ENCODE measurements around the gene SLC6A13. TPM values are rescaled to one million over a fixed set of nuclear protein-coding genes. Genes with fewer than 3 reads are reported as not detected.
"Not testable (repeated sequence)": the region's sequence is repeated elsewhere in the genome, so short reads cannot be mapped to it uniquely, and the experiment has no call there.

SLC6A13 gene
- total RNA-seq, 1 experiment from 2014 or later, result not detected

GRCh38 chr12:298059-298458 is 35.4 kb upstream of the SLC6A13 start:
- Mint-ChIP-seq H3K36me3 (ENCODE audit: insufficient read depth in 1 of 3, low read depth in 3 of 3) (peaks cover 46 to 85% (median 76%) of the 10 kb centered on the region in 3 experiments), H3K9me3 (peaks cover 16 to 23% of the 10 kb centered on the region in 2 experiments)
- not testable (repeated sequence) for H4K5ac ChIP-seq (ENCODE audit: insufficient read length, low read depth, low read length); H3K23ac ChIP-seq (ENCODE audit: insufficient read length, low read depth, low read length); H2BK20ac ChIP-seq (ENCODE audit: low read depth, low read length, poor library complexity, severe bottlenecking); H2AFZ ChIP-seq (ENCODE audit: low read length); H3K27ac ChIP-seq (ENCODE audit: insufficient read length, low read depth, low read length); H3K14ac ChIP-seq (ENCODE audit: insufficient read depth, low read length); H3K79me1 ChIP-seq (ENCODE audit: insufficient read depth, low read depth, low read length, poor library complexity, severe bottlenecking); H3K9me3 ChIP-seq (ENCODE audit: control insufficient read depth, low read depth, low read length); H2AK5ac ChIP-seq (ENCODE audit: insufficient read length, low read length); H4K20me1 ChIP-seq (ENCODE audit: control insufficient read depth, insufficient read depth, insufficient read length); H3K23me2 ChIP-seq (ENCODE audit: insufficient read length, low read depth, low read length, poor library complexity, severe bottlenecking); H3K56ac ChIP-seq (ENCODE audit: insufficient read length, low read depth, low read length); H3K79me2 ChIP-seq (ENCODE audit: insufficient read depth, low read length); H2BK5ac ChIP-seq (ENCODE audit: insufficient read length, low read length); H3K4me3 Mint-ChIP-seq; H3K9ac ChIP-seq (ENCODE audit: extremely low read depth, insufficient read length, low read length); H3K4ac ChIP-seq (ENCODE audit: low read depth, low read length); H3K4me1 ChIP-seq (ENCODE audit: insufficient read depth, low read length); H2BK12ac ChIP-seq (ENCODE audit: insufficient read length, low read depth, low read length); H2BK120ac ChIP-seq (ENCODE audit: low read depth, low read length, poor library complexity, severe bottlenecking); H3T11ph ChIP-seq (ENCODE audit: low read length); H2BK15ac ChIP-seq (ENCODE audit: low read depth, low read length); H3K4me1 Mint-ChIP-seq; H4K8ac ChIP-seq (replicated peaks; ENCODE audit: insufficient read length, low read depth, low read length); H3K27me3 ChIP-seq (ENCODE audit: insufficient read depth, low read length); DNase-seq; H3K27ac Mint-ChIP-seq; H3K27me3 Mint-ChIP-seq (ENCODE audit: low read depth); H3K18ac ChIP-seq (ENCODE audit: insufficient read length, low read depth, low read length); H3K4me2 ChIP-seq (ENCODE audit: insufficient read depth, insufficient read length, low read length); H4K91ac ChIP-seq (ENCODE audit: insufficient read length, low read depth, low read length)
- no CpG with 5 or more reads among the region's 8 CpGs for WGBS (ENCODE audit: extremely low coverage, insufficient read length, low lambda C conversion rate)

All from H9 (cell line).